Measurements from ENCODE around the gene NUBPL.
A peak's percentile ranks its signal among the peaks of the same experiment; 100 is the strongest.
"Not testable (repeated sequence)": the region's sequence is repeated elsewhere in the genome, so short reads cannot be mapped to it uniquely, and the experiment has no call there.

Gene NUBPL

DNA sequence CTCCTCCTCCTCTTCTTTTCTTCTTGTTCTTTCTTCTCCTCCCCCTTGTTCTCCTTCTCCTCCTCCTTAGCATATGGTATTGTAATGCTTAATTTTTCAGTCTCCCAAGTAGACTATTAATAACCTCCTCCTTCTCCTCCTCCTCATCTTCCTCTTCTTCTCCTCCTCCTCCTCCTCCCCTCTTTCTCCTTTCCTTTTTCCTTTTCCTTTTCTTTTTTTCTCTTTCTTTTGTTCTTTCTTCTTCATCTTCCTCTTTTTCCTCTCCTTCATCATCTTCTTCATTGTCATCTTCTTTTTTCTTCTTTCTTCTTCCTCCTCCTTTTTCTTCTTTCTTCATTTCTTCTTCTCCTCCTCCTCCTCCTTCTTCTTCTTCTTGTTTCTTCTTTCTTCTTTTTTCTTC lies 264.3 kb downstream of the NUBPL start:
- no peak for DNase-seq

DNA sequence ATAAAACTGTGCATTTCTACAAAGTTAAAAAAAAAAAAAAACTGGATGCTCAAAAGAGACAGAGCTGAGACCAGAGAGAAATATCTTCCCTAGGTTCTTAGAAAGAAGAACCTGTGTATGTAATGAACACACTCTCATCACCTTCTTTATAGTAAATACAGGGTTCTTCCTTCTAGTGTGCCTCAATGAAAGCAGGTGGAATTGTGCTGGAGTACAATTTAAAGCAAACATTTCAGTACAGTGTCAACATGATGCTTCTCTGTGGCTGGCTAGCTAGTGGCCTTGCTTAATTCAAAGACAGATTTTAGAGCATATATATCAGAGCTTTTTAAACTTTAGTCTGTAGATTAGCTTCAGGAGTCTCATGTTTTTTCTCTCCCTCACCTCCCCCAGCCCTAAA lies 266.1 kb downstream of the NUBPL start:
- no peak for DNase-seq

DNA sequence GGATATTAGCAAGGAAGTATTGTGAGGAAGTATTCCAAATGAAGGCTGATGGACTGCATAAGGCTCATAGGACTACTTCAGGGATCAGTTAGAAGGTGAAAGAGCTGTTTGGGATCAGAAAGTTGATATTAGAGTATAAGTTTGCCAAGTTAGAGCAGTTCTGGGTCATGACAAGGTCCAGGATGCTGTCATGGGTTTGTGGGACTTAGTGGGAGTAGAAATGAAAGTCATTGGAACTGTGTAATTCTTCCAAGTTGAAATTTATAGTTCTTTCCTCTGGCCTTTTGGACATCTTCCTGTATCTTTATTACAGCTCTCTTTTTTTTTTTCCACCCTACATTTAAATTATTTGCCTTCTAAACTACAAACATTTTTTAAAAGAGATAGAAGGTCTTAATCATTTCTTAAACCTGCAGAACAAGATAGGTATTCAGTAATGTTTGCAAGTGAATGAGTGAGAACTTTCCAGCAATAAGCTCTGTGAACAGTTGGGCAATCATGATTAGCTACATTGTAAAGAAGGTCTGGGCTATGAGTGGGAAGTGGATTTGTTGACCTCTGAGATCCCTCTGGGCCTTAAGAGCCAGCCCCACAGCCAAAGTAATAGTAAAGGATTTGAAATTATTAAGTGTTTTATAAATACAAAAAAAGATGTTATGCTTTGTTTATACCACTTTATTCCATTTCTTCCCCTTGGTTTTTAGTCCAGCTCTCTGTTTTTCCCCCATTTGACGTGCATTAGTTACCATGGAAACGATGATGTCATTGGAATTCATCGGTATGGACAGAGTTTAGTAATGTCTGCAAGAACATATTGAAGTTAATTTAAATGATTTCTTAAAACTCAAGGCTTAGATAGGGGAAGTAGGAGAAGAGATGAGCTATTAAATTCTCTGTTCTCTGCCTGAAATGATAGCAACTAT lies 268.0 kb downstream of the NUBPL start:
- no peak for DNase-seq

DNA sequence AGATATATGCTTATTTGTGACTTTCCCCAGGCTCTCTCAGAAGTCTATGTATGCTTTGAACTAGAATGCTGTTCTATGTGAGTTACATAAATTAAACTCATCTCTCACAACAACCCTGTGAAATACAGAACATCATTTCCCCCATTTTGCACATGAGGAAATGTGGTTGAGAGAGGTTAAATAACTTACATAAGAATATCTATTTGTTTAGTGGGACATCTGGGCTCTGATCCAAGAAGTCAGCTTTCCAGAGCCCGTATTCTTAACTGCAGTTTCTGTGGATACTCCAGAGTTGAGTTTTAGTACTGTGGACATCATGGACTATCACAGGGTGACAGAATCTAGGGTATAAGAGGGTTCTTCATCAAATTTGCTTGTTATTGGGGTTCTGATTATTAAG lies 273.4 kb downstream of the NUBPL start:
- no peak for DNase-seq

DNA sequence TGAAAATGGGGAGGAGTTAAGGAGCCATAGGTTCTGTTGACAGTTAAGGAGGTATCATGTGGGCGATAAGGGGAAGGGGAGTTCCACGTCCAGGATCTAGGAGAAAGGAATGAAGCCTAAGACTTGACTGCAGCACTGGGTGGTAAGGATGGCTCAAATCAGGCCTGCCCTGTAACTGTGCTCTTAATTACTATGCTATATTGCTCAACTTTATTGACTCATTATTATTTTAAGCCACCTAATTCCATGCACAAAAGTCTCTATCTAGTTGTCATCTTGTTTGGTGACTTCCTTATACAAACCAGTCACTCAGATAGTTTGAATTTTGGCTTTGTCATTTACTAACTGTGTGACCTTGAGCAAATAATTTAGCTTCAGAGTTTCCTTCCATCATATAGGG lies 273.8 kb downstream of the NUBPL start:
- DNase-seq: no peak

DNA sequence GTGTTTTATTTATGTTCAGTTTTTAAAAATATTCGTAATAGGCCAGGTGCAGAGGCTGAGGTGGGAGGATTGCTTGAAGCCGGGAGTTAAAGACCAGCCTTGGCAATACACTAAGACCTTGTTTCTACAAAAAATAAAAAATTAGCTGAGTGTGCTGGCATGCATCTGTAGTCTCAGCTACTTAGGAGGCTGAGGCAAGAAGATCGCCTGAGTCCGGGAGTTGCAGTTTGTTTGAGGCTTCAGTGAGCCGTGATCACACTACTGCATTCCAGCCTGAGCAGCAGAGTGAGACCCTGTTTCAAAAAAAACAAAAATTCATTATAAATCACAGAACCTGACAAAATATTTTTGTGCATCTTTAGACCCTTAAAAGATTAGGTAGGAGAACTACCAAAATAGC lies 275.8 kb downstream of the NUBPL start:
- no peak for DNase-seq

DNA sequence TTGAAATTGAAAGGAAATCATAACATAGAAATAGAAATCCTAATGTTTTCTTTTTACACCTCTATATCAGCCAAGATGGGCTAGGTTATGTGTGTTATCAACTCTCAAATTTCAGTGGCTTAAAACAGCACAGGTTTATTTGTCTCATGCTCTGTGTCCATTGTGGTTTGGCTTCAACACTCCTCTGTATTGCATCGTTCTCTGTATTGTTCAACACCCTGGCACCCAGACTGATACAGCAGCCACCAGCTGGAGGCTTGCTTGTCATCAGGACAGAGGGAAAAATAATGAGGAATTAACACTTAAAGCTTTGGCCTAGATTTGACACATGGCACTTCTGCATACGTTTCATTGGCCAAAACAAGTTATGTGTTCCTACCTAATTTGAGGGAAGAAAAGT lies 281.7 kb downstream of the NUBPL start:
- DNase-seq: no peak

DNA sequence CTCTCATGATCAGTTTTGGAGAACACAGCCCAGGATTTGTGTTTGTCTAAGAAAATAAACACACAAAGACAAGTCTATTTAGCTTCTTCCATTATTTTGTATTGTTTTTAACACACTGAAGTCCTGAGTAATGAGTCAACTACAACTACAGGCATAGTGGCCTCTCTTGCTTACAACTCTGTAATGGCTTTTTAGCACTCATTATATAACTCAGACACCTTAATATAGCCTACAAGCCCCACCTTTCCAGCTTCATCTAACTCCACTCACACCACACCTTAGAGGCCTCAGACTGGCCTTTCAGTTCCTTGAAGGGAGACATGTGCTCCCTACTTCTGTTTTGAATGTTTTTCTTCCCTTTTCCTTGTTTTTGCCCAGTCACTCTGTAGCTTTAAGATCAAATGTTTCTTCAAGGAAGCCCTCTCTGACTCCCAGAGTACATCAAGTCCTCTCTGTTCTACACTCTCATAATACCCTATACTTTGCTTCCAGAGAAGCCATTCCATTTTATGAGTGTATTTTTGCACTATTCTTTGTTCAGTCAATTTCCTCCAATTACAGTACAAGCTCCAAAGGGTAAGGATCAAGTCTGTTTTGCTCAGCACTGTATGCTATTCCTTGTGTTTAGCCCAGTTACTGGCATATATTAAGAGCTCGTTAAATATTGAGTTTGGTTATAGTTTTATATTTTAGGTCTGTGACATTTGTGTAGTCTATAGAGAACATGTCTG lies 282.3 kb downstream of the NUBPL start:
- DNase-seq: no peak

DNA sequence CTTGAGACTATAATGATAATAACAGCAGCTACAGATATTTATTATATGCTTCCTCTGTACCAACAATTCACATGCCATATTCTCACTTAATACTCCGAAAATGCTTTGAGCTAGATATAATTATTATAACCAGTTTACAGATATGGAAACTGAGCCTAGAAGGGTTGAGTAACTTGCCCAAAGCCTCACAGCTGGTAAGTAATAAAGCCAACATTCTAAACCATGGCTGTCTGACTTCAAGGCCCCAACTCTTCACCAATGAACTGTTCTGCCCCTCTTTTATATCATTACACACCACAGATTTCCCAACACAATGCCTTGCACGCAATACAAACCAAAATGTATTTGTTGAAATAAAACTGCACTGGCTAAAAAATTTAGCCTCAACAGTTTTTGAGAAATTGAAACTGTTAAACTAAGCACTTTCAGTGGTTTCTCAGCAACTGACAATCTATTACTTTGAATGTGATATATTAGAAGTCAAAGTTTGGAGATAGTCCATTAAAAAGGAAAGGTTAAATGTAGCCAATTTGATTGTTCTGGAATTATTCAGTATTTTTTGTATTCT lies 293.4 kb downstream of the NUBPL start:
- peak; percentile 21 for DNase-seq

DNA sequence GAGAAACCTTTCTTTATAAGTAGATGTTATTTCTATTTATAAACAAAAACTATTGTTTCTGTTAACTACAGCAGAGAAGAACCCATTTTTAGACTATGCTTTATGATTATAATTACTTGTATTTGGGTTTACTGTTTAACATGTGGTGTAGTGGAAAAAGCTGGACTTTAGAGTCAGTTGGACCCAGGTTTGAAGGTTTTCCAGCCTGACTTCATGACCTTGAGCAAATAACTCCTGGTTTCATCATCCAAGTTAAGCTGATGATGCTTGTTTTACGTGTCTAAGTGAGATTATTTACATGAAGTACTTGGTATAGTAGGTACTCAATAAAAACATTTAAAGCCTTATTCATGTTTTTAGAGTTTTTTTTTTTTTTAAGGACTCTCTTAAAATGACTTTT lies 294.1 kb downstream of the NUBPL start:
- DNase-seq: no peak

DNA sequence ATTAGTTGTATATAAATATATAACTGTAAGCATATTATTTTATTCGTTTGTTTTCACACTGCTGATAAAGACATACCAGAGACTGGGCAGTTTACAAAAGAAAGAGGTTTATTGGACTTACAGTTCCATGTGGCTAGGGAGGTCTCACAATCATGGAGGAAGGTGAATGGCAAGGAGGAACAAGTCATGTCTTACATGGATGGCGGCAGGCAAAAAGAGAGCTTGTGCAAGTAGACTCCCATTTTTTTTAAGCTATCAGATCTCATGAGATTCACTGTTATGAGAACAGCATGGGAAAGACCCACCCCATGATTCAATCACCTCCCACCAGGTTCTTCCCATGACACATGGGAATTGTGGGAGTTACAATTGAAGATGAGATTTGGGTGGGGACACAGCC lies 294.8 kb downstream of the NUBPL start:
- DNase-seq: not testable (repeated sequence)

DNA sequence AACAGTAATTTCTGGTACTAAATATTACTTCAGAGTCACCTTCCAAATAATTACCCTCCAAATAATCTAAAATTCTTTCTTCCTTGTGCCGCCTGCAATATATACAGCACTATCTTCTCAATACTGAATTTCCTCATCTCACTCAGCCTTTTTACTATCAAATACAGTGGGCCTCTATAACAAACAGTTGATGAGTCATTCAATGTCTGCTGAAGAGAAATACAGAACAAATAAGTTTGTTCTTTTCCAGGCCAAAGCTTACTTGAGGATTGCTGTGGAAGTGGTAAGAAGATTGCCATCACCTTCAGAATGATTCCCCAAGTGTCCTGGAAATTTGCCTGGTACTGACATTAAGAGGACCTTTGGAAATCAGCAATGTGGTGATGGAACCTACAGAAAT lies 297.7 kb downstream of the NUBPL start:
- DNase-seq: no peak

DNA sequence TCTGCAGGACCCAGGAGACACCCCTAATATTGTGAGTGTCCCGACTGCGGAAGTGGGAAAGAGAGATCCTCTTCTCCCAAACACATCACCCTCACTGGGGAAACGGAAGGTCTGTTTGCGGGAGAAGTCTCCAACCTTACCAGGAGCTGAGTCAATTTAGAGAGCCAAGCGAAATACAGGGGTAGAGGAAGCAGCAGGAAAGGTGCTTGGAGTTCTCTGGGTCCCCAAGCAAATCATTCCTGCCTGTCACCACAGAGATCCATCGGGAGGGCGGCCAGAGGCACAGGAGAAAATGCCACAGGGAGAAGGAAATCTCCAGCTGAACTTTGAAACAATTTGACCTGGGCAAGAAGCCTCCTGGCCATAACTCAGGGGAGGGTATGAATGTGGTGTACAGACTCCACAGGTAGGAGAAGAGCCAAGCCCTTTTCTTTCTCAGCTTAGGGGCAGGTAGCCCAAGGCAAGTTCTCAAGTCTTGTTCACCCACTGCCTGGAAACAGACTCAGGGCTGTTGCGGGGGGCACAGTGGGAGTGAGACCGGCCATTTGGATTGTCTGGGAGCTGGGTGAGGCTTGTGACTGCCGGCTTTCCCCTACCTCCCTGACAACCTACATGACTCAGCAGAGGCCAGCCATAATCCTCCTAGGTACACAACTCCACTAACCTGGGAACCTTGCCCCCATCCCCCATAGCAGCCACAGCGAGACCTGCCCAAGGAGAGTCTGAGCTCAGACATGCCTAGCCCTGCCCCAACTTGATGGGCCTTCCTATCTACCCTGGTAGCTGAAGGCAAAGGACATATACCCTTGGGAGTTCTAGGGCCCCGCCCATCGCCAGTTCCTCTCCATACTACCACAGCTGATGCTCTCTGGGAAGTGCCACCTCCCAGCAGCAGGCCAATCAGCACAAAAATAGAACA lies 304.0 kb downstream of the NUBPL start:
- DNase-seq: no peak

DNA sequence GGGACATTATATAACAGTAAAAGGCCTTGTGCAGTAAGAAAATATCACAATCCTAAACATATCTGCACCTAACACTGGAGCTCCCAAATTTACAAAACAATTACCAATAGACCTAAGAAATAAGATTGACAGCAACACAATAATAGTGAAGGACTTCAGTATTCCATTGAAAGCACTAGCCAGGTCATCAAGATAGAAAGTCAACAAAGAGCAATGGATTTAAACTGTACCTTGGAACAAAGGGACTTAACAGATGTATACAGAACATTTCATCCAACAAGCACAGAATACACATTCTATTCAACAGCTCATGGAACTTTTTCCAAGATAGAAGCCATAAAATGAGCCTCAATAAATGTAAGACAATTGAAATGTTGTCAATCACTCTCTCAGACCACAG lies 306.4 kb downstream of the NUBPL start:
- no peak for DNase-seq

DNA sequence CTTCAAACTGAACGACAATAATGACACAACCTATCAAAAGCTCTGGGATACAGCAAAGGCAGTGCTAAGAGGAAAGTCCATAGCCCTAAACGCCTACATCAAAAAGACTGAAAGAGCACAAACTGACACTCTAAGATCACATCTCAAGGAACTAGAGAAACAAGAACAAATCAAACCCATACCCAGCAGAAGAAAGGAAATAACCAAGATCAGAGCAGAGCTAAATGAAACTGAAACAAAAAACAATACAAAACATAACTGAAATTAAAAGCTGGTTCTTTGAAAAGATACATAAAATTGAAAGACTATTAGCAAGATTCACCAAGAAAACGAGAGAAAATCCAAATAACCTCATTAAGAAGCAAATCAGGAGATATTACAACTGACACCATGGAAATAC lies 306.9 kb downstream of the NUBPL start:
- DNase-seq: not testable (repeated sequence)

DNA sequence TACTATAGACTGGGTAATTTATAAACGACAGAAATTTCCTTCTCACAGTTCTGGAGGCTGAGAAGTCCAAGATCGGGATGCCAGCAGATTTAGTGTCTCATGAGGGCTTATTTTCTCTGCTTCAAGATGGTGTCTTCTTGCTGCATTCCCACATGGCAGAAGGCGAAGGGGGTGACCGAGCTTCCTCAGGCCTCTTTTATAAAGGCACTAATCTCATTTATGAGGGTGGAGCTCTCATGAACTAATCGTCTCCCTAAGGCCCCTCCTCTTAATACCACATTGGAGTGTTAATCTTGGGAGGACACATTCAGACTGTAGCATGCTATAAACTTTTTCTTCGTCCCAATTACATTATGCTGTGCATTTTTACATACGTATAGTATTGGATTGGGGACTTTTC lies 315.5 kb downstream of the NUBPL start:
- no peak for DNase-seq

DNA sequence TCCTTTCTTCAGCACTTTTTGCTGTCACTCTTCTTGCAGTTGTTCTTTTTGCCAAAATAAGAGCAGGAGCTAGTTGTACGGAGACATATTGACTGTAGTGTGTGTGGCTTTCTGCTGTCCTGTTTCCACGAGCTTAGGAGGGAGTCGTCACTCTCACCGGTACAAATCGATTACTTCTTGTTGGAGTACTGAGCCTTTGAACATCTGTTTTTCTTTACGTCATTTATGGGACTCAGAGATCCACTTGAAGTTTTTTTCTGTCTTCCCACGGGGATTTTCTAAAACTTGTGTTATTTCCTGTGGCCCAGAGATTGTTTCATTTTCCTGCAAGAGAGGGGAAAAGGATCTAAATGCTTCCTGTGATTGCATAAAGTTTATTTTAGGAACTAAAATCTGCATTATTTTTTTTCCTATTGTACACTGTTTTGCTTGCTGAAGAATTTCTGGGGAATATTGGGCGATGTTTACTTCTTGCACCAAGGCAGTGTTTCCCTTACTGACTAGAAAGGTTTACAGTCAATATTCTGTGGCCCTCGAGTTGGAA lies 316.1 kb downstream of the NUBPL start:
- DNase-seq: no peak

DNA sequence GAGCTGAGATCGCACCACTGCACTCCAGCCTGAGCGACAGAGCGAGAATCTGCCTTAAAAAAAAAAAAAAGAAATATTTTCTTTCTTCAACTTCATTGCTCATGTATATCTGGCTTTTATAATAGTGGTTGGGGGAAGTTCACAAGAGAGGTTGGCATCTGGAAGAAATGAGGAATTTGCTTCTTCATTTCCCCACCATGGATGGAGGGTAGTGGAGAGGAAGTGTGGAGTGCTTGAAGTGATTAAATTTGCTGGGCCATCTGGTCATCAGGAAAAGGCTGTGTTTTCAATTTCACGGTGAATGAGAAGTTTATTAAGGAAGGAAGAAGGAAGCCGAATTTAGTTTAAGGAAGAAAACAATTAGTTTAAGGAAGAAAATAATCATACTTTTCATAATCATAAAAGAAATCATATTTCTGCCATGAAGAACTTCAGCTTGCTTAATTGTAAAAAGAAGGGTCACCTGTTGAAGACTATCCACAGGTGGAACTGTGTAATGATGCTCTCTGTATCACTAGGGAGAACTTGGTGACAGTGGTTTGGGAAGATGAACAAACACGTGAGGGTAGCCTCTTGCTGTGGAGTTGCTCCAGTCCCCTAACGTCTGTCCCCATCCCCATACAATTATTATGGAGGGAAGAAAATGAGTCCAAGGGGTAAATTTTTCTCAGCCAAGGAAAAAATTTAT lies 318.6 kb downstream of the NUBPL start:
- DNase-seq: no peak

DNA sequence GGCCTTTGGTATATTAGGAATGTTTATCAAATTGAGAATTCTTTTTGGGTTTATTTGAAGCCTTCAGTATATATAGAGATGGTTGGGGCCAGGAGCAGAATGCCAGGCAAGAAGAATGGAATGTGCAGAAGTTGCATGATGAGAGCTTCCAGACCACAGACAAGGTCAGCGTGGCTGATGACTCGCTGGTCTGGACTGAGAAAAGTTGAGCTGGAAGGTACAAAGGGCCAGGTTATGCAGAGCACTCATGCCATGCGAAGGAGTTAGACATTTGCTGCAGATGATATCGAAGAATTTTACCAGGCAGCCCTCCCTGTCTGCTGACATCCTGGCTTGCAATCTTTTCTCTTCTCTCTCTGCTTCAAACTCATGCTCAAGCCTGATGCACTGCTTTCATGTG lies 319.7 kb downstream of the NUBPL start:
- no peak for DNase-seq

DNA sequence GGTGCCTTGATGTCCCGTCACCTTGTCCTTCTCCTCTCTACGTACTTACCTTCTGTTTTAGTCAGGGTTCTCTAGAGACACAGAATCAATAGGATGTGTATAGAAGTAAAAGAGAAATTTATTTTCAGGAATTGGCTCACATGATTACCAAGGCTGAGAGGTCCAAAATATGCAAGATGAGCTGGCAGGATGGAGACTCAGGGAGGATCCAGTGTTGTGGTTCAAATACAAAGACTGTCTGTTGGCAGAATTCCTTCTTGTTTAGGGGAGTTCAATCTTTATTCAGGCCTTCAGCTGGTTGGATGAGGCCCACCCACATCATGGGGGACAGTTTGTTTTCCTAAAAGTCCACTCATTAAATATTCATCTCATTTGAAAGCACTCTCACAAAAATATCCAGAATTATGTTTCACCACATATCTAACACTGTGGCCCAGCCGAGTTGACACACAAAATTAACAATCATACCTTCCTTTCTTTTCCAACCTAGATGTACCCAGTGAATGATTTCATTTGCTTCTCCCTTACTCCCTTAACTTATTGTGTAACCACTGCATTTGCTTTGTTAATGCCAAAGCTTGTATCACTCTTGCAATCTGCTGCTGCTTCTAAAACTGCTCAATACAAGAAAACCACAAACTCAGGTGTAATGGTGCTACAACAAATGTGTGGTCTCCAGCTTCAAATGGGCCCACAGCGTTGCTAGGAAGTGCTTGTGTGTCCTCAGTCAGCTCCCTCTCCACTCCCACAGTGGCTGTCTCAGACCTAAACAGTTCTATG lies 320.5 kb downstream of the NUBPL start:
- DNase-seq: no peak

DNA sequence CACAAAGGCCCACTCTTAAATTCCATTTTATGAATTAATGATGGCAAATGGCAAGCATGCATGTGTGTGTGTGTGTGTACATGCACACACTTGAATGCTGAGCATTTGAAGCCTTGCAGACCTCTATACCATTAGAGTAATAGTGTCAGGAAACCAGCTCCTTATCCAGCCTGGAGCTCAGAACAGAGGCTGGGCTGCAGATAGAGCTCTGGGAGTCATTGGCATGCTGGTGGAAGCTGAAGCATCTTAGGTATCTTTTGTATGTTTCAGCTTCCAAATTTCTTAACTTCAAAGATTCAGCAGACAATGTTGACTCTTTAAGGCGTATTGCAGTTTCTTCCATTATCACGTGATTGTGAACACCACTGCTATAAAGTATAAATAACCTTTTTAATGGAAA lies 323.0 kb downstream of the NUBPL start:
- DNase-seq: no peak
